Endodermal cell (in vitro differentiated cells): ENCODE measurements around the gene SLC6A18. TPM values are rescaled to one million over a fixed set of nuclear protein-coding genes. Genes with fewer than 3 reads are reported as not detected.

Source experiments
- DNase-seq: peaks from one replicate; pipeline ENCODE4 v3.0.0-alpha.2; 2017
- H3K27ac ChIP-seq: 2 replicates; pipeline ENCODE4 v1.5.1; 2013; ENCODE audit warnings: mild to moderate bottlenecking, low read depth, low read length, moderate library complexity
- H3K27me3 ChIP-seq: 2 replicates; pipeline ENCODE4 v1.6.1; 2013; ENCODE audit warnings: mild to moderate bottlenecking, low read length, moderate library complexity; ENCODE audit not compliant: insufficient read depth, control insufficient read depth, poor library complexity, severe bottlenecking
- H3K36me3 ChIP-seq: 2 replicates; pipeline ENCODE4 v1.7.0; 2013; ENCODE audit warnings: mild to moderate bottlenecking, low read length, moderate library complexity; ENCODE audit not compliant: control insufficient read depth, insufficient read depth
- H3K4me1 ChIP-seq: one replicate; pipeline ENCODE4 v1.7.0; 2013; ENCODE audit warnings: low read length; ENCODE audit not compliant: control insufficient read depth, insufficient read depth
- H3K4me3 ChIP-seq: 2 replicates; pipeline ENCODE4 v1.5.1; 2013; ENCODE audit warnings: mild to moderate bottlenecking, low read length, moderate library complexity
- H3K9ac ChIP-seq: 2 replicates; pipeline ENCODE4 v1.6.1; 2013; ENCODE audit warnings: mild to moderate bottlenecking, low read length, moderate library complexity; ENCODE audit not compliant: poor library complexity, severe bottlenecking; ENCODE audit errors: extremely low read depth
- H3K9me3 ChIP-seq: 2 replicates; pipeline ENCODE4 v1.6.1; 2013; ENCODE audit warnings: mild to moderate bottlenecking, low read length, moderate library complexity; ENCODE audit not compliant: control insufficient read depth
- H3K27ac Mint-ChIP-seq: 2 replicates; pipeline ENCODE4 v1.8.0; 2020; ENCODE audit warnings: mixed read lengths
- H3K27me3 Mint-ChIP-seq: 2 replicates; pipeline ENCODE4 v1.8.0; 2021; ENCODE audit warnings: mild to moderate bottlenecking, mixed read lengths; ENCODE audit not compliant: insufficient read depth
- H3K36me3 Mint-ChIP-seq: 2 replicates; pipeline ENCODE4 v1.8.0; 2020; ENCODE audit warnings: low read depth, mixed read lengths
- H3K4me1 Mint-ChIP-seq: 2 replicates; pipeline ENCODE4 v1.8.0; 2020; ENCODE audit warnings: mixed read lengths
- H3K4me3 Mint-ChIP-seq: 2 replicates; pipeline ENCODE4 v1.8.0; 2020; ENCODE audit warnings: mild to moderate bottlenecking, moderate library complexity, mixed read lengths
- H3K9me3 Mint-ChIP-seq: 2 replicates; pipeline ENCODE4 v1.8.0; 2020; ENCODE audit warnings: mild to moderate bottlenecking, mixed read lengths
- CTCF ChIP-seq: fragments of 200-600 bp; sonication (generic); conservative IDR thresholded peaks from 2 replicates; pipeline ENCODE4 v1.5.0; 2021; ENCODE audit warnings: antibody characterized with exemption, mild to moderate bottlenecking
- WGBS, 2 experiments: methylation state at CpG; one replicate each; pipeline versions ENCODE4 v1.1.5 to v1.1.7; 2013; ENCODE audit warnings: missing lambda C conversion rate in 2 of 2, mixed read lengths in 1 of 2; ENCODE audit not compliant: insufficient coverage in 1 of 2, insufficient read length in 1 of 2; 5-methylcytosine and 5-hydroxymethylcytosine counted together
- total RNA-seq, 2 donors: library from RNA; stranded (reverse); fragmentation: NEBNext Ultra II Directional in 1 of 2; extraction: Animal tissue kit (Norgen Biotek cat#: 25700) in 1 of 2; gene quantifications; 2 replicates in 1 of 2; 3 replicates in 1 of 2; pipeline ENCODE4 v1.2.1, GENCODE V29; 2021

SLC6A18 gene
- total RNA-seq, 2 donors from 2014 or later: not detected

- H3K4me3 ChIP-seq: no peak overlapping the region
- Mint-ChIP-seq H3K4me3 (no peak overlapping the region), H3K9me3 (no peaks in the 10 kb centered on the region), H3K36me3 (no peaks in the 10 kb centered on the region), H3K27ac (no peak overlapping the region), H3K27me3 (no peaks in the 10 kb centered on the region), H3K4me1 (no peaks in the 10 kb centered on the region)
- no peaks in the 10 kb centered on the region for H3K9me3 ChIP-seq
- TF ChIP-seq CTCF: no peak
- H3K36me3 ChIP-seq: no peaks in the 10 kb centered on the region
- no peak overlapping the region for H3K27ac ChIP-seq
- no peak overlapping the region for H3K9ac ChIP-seq
- no peaks in the 10 kb centered on the region for H3K27me3 ChIP-seq
- H3K4me1 ChIP-seq: no peaks in the 10 kb centered on the region
- WGBS, 2 experiments: 85 to 88% methylated on average over 9 of the region's 9 CpGs
- no peak for DNase-seq
Observed at GRCh38 chr5:1222147-1222546, 3.0 kb upstream of the SLC6A18 start.

DNA sequence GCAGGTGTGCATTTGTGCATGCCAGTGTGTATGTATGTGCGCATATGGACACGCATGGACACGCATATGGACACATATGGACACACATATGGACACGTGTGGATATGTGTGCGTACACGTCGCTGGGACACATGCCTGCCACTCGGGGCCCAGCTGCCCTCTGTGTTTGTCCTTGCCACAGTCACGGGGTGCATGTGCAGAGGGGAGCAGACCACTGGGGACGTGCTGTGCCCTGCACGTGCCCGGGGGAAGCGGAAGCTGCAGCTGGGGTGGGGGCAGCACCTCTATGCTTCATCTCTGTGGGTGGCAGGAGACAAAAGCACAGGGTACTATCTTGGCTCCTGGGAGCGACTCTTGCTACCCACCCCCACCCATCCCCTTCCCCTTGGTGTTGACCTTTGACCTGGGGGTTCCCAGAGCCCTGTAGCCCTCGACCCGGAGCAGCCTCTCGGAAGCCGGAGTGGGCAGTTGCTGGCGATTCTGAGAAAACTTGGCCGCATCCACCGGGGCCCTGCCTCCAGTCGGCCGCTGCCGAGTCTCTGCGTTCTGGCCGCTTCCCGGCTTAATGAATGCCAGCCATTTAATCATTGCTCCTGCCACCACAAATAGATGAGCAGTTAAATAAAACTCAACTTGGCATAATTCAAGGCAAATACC is 2.4 kb upstream of the SLC6A18 start:
- H3K36me3 ChIP-seq: no peaks in the 10 kb centered on the region
- no peaks in the 10 kb centered on the region for H3K27me3 Mint-ChIP-seq
- H3K9me3 Mint-ChIP-seq: no peaks in the 10 kb centered on the region
- H3K4me1 ChIP-seq: no peaks in the 10 kb centered on the region
- no peaks in the 10 kb centered on the region for H3K27me3 ChIP-seq
- no peak for TF ChIP-seq CTCF
- H3K27ac ChIP-seq: no peak overlapping the region
- no peak overlapping the region for H3K4me3 ChIP-seq
- H3K9ac ChIP-seq: no peak overlapping the region
- H3K4me1 Mint-ChIP-seq: no peaks in the 10 kb centered on the region
- 92 to 96% methylated on average over 14 to 27 of the region's 27 CpGs for WGBS, 2 experiments
- H3K4me3 Mint-ChIP-seq: no peak overlapping the region
- no peaks in the 10 kb centered on the region for H3K9me3 ChIP-seq
- DNase-seq: no peak
- no peaks in the 10 kb centered on the region for H3K36me3 Mint-ChIP-seq
- no peak overlapping the region for H3K27ac Mint-ChIP-seq

GRCh38 chr5:1223278-1223670 is 1.9 kb upstream of the SLC6A18 start:
- H3K27me3 Mint-ChIP-seq: no peaks in the 10 kb centered on the region

More at GRCh38 chr5:1223278-1223670, 1.9 kb upstream of the SLC6A18 start:
- Mint-ChIP-seq H3K4me3 (no peak overlapping the region), H3K27ac (no peak overlapping the region), H3K9me3 (no peaks in the 10 kb centered on the region), H3K4me1 (no peaks in the 10 kb centered on the region), H3K36me3 (no peaks in the 10 kb centered on the region)
- no peak for DNase-seq
- H3K36me3 ChIP-seq: no peaks in the 10 kb centered on the region
- no peak overlapping the region for H3K9ac ChIP-seq
- no peaks in the 10 kb centered on the region for H3K9me3 ChIP-seq
- no peak overlapping the region for H3K27ac ChIP-seq
- no peak for TF ChIP-seq CTCF
- WGBS, 2 experiments: 89 to 95% methylated on average over 12 of the region's 12 CpGs
- no peaks in the 10 kb centered on the region for H3K27me3 ChIP-seq
- H3K4me3 ChIP-seq: no peak overlapping the region
- H3K4me1 ChIP-seq: no peaks in the 10 kb centered on the region
